Fibroblast of skin of right quadriceps (primary cell): ENCODE results near the gene TAF6.

Source experiments
- DNase-seq: peaks from one replicate; pipeline ENCODE4 v3.0.0-alpha.2; 2013

Gene TAF6

GRCh38 chr7:100064162-100064561 lies 55.0 kb downstream of the TAF6 start:
- DNase-seq: no peak

- DNase-seq: no peak
Observed at GRCh38 chr7:100063376-100063775, 55.8 kb downstream of the TAF6 start.

- no peak for DNase-seq
Observed at GRCh38 chr7:100061518-100062193, 57.5 kb downstream of the TAF6 start.

GRCh38 chr7:100059251-100059739 lies 59.9 kb downstream of the TAF6 start:
- DNase-seq: no peak
